HG03175 (cell line): ENCODE results near the gene CAMK2N1.

Experiments
- ATAC-seq: cut with Tn5 transposase; IDR thresholded peaks from one replicate; pipeline ENCODE4 v1.9.1; 2021; ENCODE audit warnings: mild to moderate bottlenecking, moderate library complexity; ENCODE audit not compliant: unreplicated experiment

Gene CAMK2N1

GRCh38 chr1:20480243-20480944, 5.6 kb downstream of the CAMK2N1 start:
- ATAC-seq, result no peak

- ATAC-seq, result no peak
Observed at GRCh38 chr1:20479840-20480239, 6.2 kb downstream of the CAMK2N1 start.

- ATAC-seq, result no peak
Observed at GRCh38 chr1:20478057-20478635, 7.9 kb downstream of the CAMK2N1 start.

- ATAC-seq, result no peak
Observed at GRCh38 chr1:20477348-20478056, 8.5 kb downstream of the CAMK2N1 start.

- ATAC-seq, result no peak
Observed at GRCh38 chr1:20476265-20477038, 9.6 kb downstream of the CAMK2N1 start.

- no peak for ATAC-seq
Observed at GRCh38 chr1:20474996-20475395, 11.0 kb downstream of the CAMK2N1 start.

GRCh38 chr1:20474333-20474975, 11.6 kb downstream of the CAMK2N1 start:
- no peak for ATAC-seq

- no peak for ATAC-seq
Observed at GRCh38 chr1:20473894-20474293, 12.1 kb downstream of the CAMK2N1 start.

- ATAC-seq, result no peak
Observed at GRCh38 chr1:20472860-20473711, 12.9 kb downstream of the CAMK2N1 start.

GRCh38 chr1:20472121-20472520, 13.9 kb downstream of the CAMK2N1 start:
- no peak for ATAC-seq

- ATAC-seq, result no peak
Observed at GRCh38 chr1:20470194-20470593, 15.8 kb downstream of the CAMK2N1 start.

- ATAC-seq, result no peak
Observed at GRCh38 chr1:20469406-20470076, 16.5 kb downstream of the CAMK2N1 start.

GRCh38 chr1:20466273-20466672, 19.7 kb downstream of the CAMK2N1 start:
- no peak for ATAC-seq

GRCh38 chr1:20465187-20465586, 20.8 kb downstream of the CAMK2N1 start:
- no peak for ATAC-seq

- no peak for ATAC-seq
Observed at GRCh38 chr1:20463502-20463901, 22.5 kb downstream of the CAMK2N1 start.

GRCh38 chr1:20462397-20462796, 23.6 kb downstream of the CAMK2N1 start:
- ATAC-seq, result no peak

- ATAC-seq, result no peak
Observed at GRCh38 chr1:20458717-20459116, 27.3 kb downstream of the CAMK2N1 start.

- ATAC-seq, result no peak
Observed at GRCh38 chr1:20454004-20454403, 32.0 kb downstream of the CAMK2N1 start.

GRCh38 chr1:20449735-20450311, 36.2 kb downstream of the CAMK2N1 start:
- ATAC-seq, result no peak
